DOHH2 (cell line): ENCODE results near the gene TXNRD2.

Experiments
- EZH2phosphoT487 ChIP-seq: fragments of 200-600 bp; sonication (generic); IDR thresholded peaks from 2 replicates; pipeline ENCODE4 v1.6.1; 2017; ENCODE audit warnings: borderline replicate concordance, mild to moderate bottlenecking, antibody characterized with exemption, low read length, moderate library complexity, mixed read lengths
- TF ChIP-seq, protein P1 (sequence below): fragments of 200-600 bp; sonication (generic); IDR thresholded peaks from one replicate; pipeline ENCODE4 v1.5.1; 2014; ENCODE audit warnings: antibody characterized with exemption, mild to moderate bottlenecking, low read depth, low read length; ENCODE audit not compliant: poor library complexity, severe bottlenecking

DNA sequence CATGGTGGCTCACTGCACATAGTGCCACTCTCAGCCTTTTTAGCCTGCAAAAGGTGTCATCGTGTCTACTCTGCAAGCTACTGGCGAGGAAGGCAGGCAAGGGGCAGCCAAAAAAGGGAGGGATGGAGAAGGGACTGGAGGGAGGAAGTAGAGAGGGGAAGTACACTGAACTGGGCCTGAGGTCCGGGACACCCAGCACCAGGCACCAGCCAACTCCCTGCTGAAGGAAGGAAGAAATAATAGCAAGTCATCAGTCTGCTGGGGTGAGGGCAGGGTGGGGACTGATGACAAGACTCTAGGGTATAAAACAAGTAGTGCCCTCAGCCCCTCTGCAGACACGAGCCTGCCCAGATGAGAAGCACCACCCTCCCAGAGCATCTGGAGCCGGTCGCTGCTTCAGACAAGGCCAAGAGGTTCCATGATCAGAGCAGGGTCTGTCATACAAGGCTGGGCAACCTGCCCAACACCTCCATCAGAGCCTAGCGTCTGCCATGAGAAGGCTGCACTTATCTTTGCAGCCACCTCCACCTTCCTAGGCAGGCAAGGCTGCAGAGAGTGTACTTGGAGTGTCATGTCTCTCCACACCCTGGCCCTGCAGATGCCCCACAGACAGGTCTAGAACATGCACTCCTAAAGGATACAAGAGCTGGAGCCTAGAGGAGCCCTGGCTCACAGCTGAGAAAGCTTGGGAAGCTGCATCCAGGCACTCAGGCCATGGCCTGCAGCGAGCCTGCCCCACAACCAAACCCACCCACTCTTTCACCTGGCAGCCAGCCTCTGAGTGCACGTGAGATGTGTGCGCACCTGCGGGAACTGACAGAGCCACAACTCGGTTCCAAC lies 9.0 kb downstream of the TXNRD2 start:
- TF ChIP-seq, protein P1, sequence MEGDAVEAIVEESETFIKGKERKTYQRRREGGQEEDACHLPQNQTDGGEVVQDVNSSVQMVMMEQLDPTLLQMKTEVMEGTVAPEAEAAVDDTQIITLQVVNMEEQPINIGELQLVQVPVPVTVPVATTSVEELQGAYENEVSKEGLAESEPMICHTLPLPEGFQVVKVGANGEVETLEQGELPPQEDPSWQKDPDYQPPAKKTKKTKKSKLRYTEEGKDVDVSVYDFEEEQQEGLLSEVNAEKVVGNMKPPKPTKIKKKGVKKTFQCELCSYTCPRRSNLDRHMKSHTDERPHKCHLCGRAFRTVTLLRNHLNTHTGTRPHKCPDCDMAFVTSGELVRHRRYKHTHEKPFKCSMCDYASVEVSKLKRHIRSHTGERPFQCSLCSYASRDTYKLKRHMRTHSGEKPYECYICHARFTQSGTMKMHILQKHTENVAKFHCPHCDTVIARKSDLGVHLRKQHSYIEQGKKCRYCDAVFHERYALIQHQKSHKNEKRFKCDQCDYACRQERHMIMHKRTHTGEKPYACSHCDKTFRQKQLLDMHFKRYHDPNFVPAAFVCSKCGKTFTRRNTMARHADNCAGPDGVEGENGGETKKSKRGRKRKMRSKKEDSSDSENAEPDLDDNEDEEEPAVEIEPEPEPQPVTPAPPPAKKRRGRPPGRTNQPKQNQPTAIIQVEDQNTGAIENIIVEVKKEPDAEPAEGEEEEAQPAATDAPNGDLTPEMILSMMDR, result no peak
- TF ChIP-seq EZH2phosphoT487, result no peak
